T47D (cell line): ENCODE data around the gene USP9X.
A peak's percentile ranks its signal among the peaks of the same experiment; 100 is the strongest.

Source experiments
- DNase-seq, 2 experiments: peaks; one replicate each; pipeline versions ENCODE4 v3.0.0 to v3.0.0-alpha.2; 2011 to 2012; ENCODE audit warnings: low read depth in 1 of 2, low spot score in 1 of 2
- JUND ChIP-seq: IDR thresholded peaks from 2 replicates; pipeline ENCODE4 v1.6.1; 2012; ENCODE audit warnings: low read depth
- in situ Hi-C: cut with HindIII; loops from 2 replicates; pipeline ENCODE4 v1.10.0; 2016; ENCODE audit warnings: low sequenced_read_pairs, low pct_unique_long_range_greater_than_20kb

Gene USP9X

DNA sequence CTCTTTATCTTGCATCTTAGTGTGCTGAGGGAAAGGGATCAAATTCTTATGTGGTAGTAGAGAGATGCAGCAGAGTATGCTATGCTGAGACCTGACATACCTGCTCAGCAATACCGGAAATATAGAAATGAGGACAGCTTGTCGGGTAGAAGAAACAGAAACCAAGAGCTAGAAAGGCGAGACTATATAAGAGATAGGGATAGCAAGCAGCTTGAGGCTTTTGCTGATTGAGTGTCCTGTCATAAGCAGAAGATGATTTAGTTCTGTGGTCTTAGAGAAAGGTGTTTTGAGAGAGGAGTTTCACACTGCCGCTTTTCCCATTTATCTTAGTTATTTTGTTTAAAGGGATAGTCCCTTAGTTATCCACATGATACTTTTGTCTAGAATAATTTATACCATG is 31.7 kb downstream of the USP9X start:
- TF ChIP-seq JUND: no peak
- in situ Hi-C loops: no loop called here
- DNase-seq: peak in 1 of 2 experiments; percentile 52

DNA sequence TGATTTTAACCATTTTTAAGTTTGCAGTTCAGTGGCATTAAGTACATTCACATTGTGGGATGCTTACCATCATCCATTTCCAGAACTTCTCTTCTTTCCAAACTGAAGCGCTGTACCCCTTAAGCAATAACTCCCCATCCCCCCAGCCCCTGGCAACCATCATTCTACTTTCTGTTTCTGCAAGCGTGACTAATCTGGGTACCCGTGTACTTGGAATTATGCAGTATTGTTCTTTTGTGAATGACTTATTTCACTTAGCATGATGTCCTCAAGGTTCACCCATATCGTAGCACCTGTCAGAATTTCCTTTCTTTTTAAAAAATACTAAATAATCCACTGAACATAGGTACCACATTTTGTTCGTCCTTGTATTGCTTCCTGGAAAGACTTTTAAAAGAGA is 32.9 kb downstream of the USP9X start:
- DNase-seq: no peak
- TF ChIP-seq JUND: no peak
- in situ Hi-C loops: no loop called here

DNA sequence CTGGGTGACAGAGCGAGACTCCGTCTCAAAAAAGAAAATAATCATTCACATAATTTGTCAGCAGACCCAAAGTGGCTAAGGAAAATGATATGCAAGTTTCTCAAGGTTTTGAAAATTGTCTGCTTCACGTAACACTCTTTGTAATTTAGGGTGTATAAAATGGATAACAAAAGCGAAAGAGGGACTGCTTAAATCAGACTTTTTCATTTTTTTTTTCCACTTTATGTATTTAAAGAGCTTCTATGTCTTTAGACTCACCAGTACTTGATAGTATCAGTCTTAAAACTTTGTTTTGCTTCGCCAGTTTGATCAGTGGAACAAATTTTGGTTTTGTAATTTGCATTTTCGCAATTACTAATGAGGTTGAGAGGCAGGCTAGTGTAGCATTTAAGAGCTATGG is 34.6 kb downstream of the USP9X start:
- DNase-seq: no peak
- in situ Hi-C loops: no loop called here
- TF ChIP-seq JUND: no peak

GRCh38 chrX:41121766-41122165 is 36.5 kb downstream of the USP9X start:
- TF ChIP-seq JUND: no peak
- DNase-seq: no peak
- in situ Hi-C loops: no loop called here

GRCh38 chrX:41122664-41123257 is 37.5 kb downstream of the USP9X start:
- DNase-seq: no peak
- TF ChIP-seq JUND: no peak
- in situ Hi-C loops: no loop called here

GRCh38 chrX:41127477-41128192 is 42.4 kb downstream of the USP9X start:
- in situ Hi-C loops: no loop called here
- DNase-seq: no peak
- TF ChIP-seq JUND: no peak

DNA sequence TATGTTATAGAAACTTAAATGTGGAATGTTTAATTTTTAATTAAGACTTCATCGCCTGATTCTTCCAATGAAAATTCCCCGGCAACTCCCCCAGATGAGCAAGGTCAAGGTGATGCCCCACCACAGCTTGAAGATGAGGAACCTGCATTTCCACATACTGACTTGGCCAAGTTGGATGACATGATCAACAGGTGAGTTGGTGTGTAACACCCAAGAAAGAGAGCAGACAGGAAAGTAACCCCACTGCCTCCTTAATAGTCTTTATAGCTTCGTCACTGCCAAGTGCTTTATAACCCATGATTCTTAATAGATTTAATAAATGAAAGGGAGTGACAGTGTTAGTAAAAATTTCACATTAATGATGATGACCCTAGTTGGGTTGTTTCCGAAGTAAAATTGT is 43.7 kb downstream of the USP9X start:
- DNase-seq: no peak
- in situ Hi-C loops: no loop called here
- TF ChIP-seq JUND: no peak

GRCh38 chrX:41131766-41132165 is 46.5 kb downstream of the USP9X start:
- no peak for TF ChIP-seq JUND
- no peak for DNase-seq
- in situ Hi-C loops: no loop called here

GRCh38 chrX:41133551-41133950 is 48.3 kb downstream of the USP9X start:
- in situ Hi-C loops: no loop called here
- DNase-seq: no peak
- no peak for TF ChIP-seq JUND

DNA sequence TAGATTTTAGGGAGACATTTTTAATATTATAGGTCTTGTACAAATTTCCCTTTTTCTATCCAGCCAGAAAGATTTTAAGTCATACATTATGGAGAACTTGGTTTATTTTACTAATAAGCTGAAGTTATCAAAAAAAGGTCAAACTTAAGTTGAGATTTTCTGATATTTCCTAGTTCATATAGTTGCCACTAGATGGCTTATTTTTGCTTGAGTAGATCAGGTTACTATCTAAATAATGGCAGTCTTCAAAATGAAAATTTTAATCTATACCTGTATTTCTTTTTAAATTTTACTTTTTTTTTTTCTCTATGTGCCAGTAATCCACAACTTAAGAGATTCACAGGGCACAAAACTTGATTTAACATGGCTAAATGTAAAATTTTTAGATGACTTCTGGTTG is 52.3 kb downstream of the USP9X start:
- no peak for TF ChIP-seq JUND
- DNase-seq: no peak
- in situ Hi-C loops: no loop called here

- TF ChIP-seq JUND: no peak
- in situ Hi-C loops: no loop called here
- no peak for DNase-seq
Observed at GRCh38 chrX:41142130-41142910, 57.1 kb downstream of the USP9X start.

GRCh38 chrX:41144873-41145272 is 59.6 kb downstream of the USP9X start:
- in situ Hi-C loops: no loop called here
- no peak for TF ChIP-seq JUND
- no peak for DNase-seq
